HFF-Myc (cell line): ENCODE measurements around the gene NUDT3.

Experiments used
- DNase-seq: peaks from one replicate; pipeline ENCODE4 v3.0.0-alpha.2; 2011; ENCODE audit warnings: low read depth; ENCODE audit errors: extremely low read depth
- H3K4me3 ChIP-seq: replicated peaks from 2 replicates; pipeline ENCODE4 v1.5.1; 2011; ENCODE audit warnings: low read depth, mild to moderate bottlenecking, control low read depth, low read length
- CTCF ChIP-seq: IDR thresholded peaks from 2 replicates; pipeline ENCODE4 v1.5.1; 2012; ENCODE audit warnings: mild to moderate bottlenecking, low read depth, low read length, control low read depth; ENCODE audit errors: missing control alignments

Gene NUDT3

GRCh38 chr6:34393191-34393965 is 909 bp upstream of the NUDT3 start:
- TF ChIP-seq CTCF = no peak
- DNase-seq = no peak
- H3K4me3 ChIP-seq = peak overlapping the region; percentile 80

- DNase-seq = no peak
- no peak for TF ChIP-seq CTCF
- peak overlapping the region; percentile 80 for H3K4me3 ChIP-seq
Measured at GRCh38 chr6:34391786-34392496, 528 bp downstream of the NUDT3 start.

DNA sequence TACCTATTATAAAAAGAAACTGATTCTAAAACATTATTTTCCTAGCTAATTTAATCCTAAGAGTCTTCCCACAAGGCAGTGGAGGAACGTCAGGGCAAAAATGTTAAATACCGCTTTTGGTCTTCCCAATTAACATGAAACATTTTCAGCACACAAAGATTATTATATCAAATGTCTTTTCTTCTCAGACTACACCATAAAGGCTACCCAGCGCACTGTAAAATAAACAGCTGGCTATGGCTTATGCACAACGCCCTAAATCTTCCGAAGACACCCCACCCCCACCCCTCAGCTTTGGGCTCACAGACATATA is 1.0 kb downstream of the NUDT3 start:
- H3K4me3 ChIP-seq = peak overlapping the region; percentile 80
- DNase-seq = no peak
- no peak for TF ChIP-seq CTCF

DNA sequence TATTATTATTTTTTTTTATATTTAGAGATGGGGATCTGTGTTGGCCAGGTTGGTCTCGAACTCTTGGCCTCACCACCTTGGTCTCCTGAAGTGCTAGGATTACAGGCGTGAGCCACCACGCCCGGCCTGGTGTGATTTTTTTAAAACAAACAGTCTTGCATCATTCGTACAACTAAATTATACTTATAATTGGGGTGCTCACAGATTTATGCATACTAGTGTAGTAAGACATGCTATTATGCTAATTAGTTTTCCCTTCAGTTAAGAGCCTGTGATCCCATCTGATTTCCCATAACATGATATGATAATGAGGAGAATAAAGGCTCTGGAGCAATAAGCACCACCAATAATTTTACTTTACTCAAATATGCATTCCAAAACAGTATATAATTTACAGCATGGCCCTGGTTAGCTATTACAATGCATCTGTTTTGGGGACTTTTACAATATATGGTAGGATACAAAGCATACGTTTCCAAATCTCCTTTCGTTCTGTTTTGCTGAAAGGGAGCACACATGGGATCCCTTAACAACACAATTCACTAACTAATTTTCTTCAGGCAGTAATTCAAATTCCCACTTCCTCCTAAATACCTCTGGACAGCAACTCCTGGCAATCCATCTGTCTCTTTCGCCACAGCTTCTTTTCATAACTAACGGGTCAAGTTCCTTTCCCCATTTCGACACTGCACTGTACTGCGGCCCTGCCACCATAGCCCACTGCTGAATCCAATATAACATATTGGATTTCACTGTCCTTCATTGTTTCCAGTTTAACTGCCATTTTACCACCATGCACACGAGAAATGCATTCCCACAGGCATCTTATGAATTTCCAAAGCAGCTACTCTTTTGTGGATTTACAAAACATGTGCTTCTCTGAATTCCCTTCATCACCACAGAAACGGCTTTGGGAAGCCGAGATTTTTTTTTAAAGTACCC is 1.7 kb downstream of the NUDT3 start:
- no peak for DNase-seq
- no peak for TF ChIP-seq CTCF
- peak overlapping the region; percentile 80 for H3K4me3 ChIP-seq

GRCh38 chr6:34389034-34389433 is 3.4 kb downstream of the NUDT3 start:
- H3K4me3 ChIP-seq = no peak overlapping the region
- DNase-seq = no peak
- TF ChIP-seq CTCF = no peak

DNA sequence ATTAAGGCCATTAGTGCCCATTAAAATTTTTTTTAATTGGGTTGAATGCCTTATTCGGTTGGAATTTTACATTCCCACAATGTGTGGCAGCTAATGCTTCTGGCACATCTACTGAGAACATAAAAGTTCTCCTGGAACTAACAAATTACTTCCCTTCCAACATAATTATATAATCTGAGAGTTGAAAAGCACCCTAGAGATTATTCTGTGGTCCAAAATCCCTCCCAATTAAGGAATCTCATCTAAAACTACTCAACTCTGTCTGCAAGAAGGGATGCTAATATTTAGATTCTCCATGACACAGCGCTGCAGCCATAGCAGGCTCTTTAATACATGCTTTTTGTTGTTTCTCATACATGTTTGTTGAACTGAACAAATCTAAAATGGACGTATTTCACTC is 4.0 kb downstream of the NUDT3 start:
- DNase-seq = no peak
- TF ChIP-seq CTCF = no peak
- H3K4me3 ChIP-seq = no peak overlapping the region
